Skin epidermis (tissue), 12 donors: Measurements from ENCODE around the gene GABRB1.
"Not testable (repeated sequence)": the region's sequence is repeated elsewhere in the genome, so short reads cannot be mapped to it uniquely, and the experiment has no call there.

Experiments used
- H3K27ac ChIP-seq, 21 experiments: fragments of 200-600 bp; sonication (generic) in 11 of 21; one replicate each; pipeline ENCODE4 v1.5.0; 2020; ENCODE audit warnings: mild to moderate bottlenecking in 3 of 21, inconsistent platforms in 2 of 21, moderate library complexity in 2 of 21
- H3K4me3 ChIP-seq, 7 experiments: fragments of 200-600 bp; sonication (generic) in 2 of 7; one replicate each; pipeline ENCODE4 v1.5.0; 2020; ENCODE audit warnings: inconsistent platforms in 2 of 7, mild to moderate bottlenecking in 2 of 7, moderate library complexity in 1 of 7

GABRB1 gene

GRCh38 chr4:47270201-47270888 is 239.0 kb downstream of the GABRB1 start:
- no peak overlapping the region for H3K4me3 ChIP-seq
- H3K27ac ChIP-seq = no peak overlapping the region

- no peak overlapping the region for H3K4me3 ChIP-seq
- no peak overlapping the region for H3K27ac ChIP-seq
These were observed 239.9 kb downstream of the GABRB1 start for GRCh38 chr4:47271291-47271690.

- H3K27ac ChIP-seq = no peak overlapping the region
- H3K4me3 ChIP-seq = no peak overlapping the region
These were observed 243.5 kb downstream of the GABRB1 start for GRCh38 chr4:47274901-47275300.

GRCh38 chr4:47275595-47275994 is 244.2 kb downstream of the GABRB1 start:
- Histone ChIP-seq H3K27ac (no peak overlapping the region), H3K4me3 (no peak overlapping the region)

GRCh38 chr4:47278631-47279030 is 247.3 kb downstream of the GABRB1 start:
- no peak overlapping the region for H3K4me3 ChIP-seq
- no peak overlapping the region for H3K27ac ChIP-seq

GRCh38 chr4:47287735-47288134 is 256.4 kb downstream of the GABRB1 start:
- no peak overlapping the region for H3K4me3 ChIP-seq
- H3K27ac ChIP-seq = no peak overlapping the region

GRCh38 chr4:47289805-47290204 is 258.4 kb downstream of the GABRB1 start:
- H3K4me3 ChIP-seq = no peak overlapping the region
- H3K27ac ChIP-seq = no peak overlapping the region

- H3K4me3 ChIP-seq, H3K27ac ChIP-seq: not testable (repeated sequence)
These were observed 259.5 kb downstream of the GABRB1 start for GRCh38 chr4:47290873-47291272.

- H3K27ac ChIP-seq = no peak overlapping the region
- H3K4me3 ChIP-seq = no peak overlapping the region
These were observed 277.8 kb downstream of the GABRB1 start for GRCh38 chr4:47309165-47309564.

GRCh38 chr4:47312170-47312569 is 280.8 kb downstream of the GABRB1 start:
- Histone ChIP-seq H3K4me3 (no peak overlapping the region), H3K27ac (no peak overlapping the region)

- no peak overlapping the region for H3K4me3 ChIP-seq
- H3K27ac ChIP-seq = no peak overlapping the region
These were observed 282.0 kb downstream of the GABRB1 start for GRCh38 chr4:47313384-47313783.

GRCh38 chr4:47315346-47315745 is 284.0 kb downstream of the GABRB1 start:
- Histone ChIP-seq H3K4me3 (no peak overlapping the region), H3K27ac (no peak overlapping the region)

- Histone ChIP-seq H3K4me3 (no peak overlapping the region), H3K27ac (no peak overlapping the region)
These were observed 294.7 kb downstream of the GABRB1 start for GRCh38 chr4:47326025-47326424.

GRCh38 chr4:47330866-47331265 is 299.5 kb downstream of the GABRB1 start:
- Histone ChIP-seq H3K27ac (no peak overlapping the region), H3K4me3 (no peak overlapping the region)

GRCh38 chr4:47334652-47335051 is 303.3 kb downstream of the GABRB1 start:
- H3K4me3 ChIP-seq = no peak overlapping the region
- no peak overlapping the region for H3K27ac ChIP-seq

GRCh38 chr4:47337893-47338292 is 306.5 kb downstream of the GABRB1 start:
- Histone ChIP-seq H3K4me3 (no peak overlapping the region), H3K27ac (no peak overlapping the region)

- Histone ChIP-seq H3K4me3 (no peak overlapping the region), H3K27ac (no peak overlapping the region)
These were observed 309.5 kb downstream of the GABRB1 start for GRCh38 chr4:47340914-47341313.

- Histone ChIP-seq H3K27ac (no peak overlapping the region), H3K4me3 (no peak overlapping the region)
These were observed 311.4 kb downstream of the GABRB1 start for GRCh38 chr4:47342796-47343195.

- H3K4me3 ChIP-seq = no peak overlapping the region
These were observed 318.0 kb downstream of the GABRB1 start for GRCh38 chr4:47349326-47349725.

GRCh38 chr4:47355568-47355967 is 324.2 kb downstream of the GABRB1 start:
- H3K27ac ChIP-seq = no peak overlapping the region
- no peak overlapping the region for H3K4me3 ChIP-seq

More at GRCh38 chr4:47349326-47349725, 318.0 kb downstream of the GABRB1 start:
- H3K27ac ChIP-seq = no peak overlapping the region

GRCh38 chr4:47359891-47360290 is 328.5 kb downstream of the GABRB1 start:
- Histone ChIP-seq H3K4me3 (no peak overlapping the region), H3K27ac (no peak overlapping the region)

- H3K27ac ChIP-seq = no peak overlapping the region
These were observed 336.4 kb downstream of the GABRB1 start for GRCh38 chr4:47367761-47368160.

More at GRCh38 chr4:47367761-47368160, 336.4 kb downstream of the GABRB1 start:
- H3K4me3 ChIP-seq = no peak overlapping the region
